22Rv1 (cell line): Measurements from ENCODE around the gene UMOD.
"Not testable (repeated sequence)": the region's sequence is repeated elsewhere in the genome, so short reads cannot be mapped to it uniquely, and the experiment has no call there.

Source experiments
- ZFX ChIP-seq: fragments of 450-650 bp; IDR thresholded peaks from 2 replicates; pipeline ENCODE4 v1.6.1; 2017; ENCODE audit warnings: antibody characterized with exemption, borderline replicate concordance
- TF ChIP-seq, protein P1 (sequence below): fragments of 450-650 bp; IDR thresholded peaks from 2 replicates; pipeline ENCODE4 v1.5.1; 2017; ENCODE audit warnings: mild to moderate bottlenecking

DNA sequence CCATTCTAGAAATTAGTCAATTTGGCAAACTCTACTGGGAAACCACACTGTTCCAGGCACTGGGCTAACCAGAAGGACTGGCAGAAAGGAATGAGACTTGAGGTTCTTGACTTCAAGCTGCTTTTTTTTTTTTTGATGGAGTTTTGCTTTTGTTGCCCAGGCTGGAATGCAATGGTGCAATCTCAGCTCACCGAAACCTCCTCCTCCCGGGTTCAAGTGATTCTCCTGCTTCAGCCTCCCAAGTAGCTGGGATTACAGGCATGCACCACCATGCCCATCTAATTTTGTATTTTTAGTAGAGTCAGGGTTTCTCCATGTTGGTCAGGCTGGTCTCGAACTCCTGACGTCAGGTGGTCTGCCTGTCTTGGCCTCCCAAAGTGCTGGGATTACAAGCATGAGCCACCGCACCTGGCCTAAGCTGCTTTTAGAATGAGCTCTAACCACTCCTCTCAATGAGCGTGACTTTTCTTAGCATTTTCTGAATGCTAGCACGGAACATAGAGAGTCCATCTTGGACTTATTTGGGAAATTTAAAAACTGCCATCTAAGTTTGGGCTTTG lies 39.9 kb downstream of the UMOD start:
- TF ChIP-seq, protein P1, sequence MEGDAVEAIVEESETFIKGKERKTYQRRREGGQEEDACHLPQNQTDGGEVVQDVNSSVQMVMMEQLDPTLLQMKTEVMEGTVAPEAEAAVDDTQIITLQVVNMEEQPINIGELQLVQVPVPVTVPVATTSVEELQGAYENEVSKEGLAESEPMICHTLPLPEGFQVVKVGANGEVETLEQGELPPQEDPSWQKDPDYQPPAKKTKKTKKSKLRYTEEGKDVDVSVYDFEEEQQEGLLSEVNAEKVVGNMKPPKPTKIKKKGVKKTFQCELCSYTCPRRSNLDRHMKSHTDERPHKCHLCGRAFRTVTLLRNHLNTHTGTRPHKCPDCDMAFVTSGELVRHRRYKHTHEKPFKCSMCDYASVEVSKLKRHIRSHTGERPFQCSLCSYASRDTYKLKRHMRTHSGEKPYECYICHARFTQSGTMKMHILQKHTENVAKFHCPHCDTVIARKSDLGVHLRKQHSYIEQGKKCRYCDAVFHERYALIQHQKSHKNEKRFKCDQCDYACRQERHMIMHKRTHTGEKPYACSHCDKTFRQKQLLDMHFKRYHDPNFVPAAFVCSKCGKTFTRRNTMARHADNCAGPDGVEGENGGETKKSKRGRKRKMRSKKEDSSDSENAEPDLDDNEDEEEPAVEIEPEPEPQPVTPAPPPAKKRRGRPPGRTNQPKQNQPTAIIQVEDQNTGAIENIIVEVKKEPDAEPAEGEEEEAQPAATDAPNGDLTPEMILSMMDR: not testable (repeated sequence)
- not testable (repeated sequence) for TF ChIP-seq ZFX
